Fibroblast of pulmonary artery (primary cell): ENCODE measurements around the gene TTF2.

Source experiments
- DNase-seq: peaks from one replicate; pipeline ENCODE4 v3.0.0-alpha.2; 2010; ENCODE audit warnings: low read depth
- H3K4me3 ChIP-seq: replicated peaks from 2 replicates; pipeline ENCODE4 v1.5.1; 2011; ENCODE audit warnings: low read depth, mild to moderate bottlenecking, control low read depth, low read length, moderate library complexity
- TF ChIP-seq, protein P1 (sequence below): IDR thresholded peaks from 2 replicates; pipeline ENCODE4 v1.5.1; 2011; ENCODE audit warnings: mild to moderate bottlenecking, control low read depth, low read length, inconsistent platforms; ENCODE audit errors: missing control alignments

TTF2 gene

GRCh38 chr1:117105722-117106121, 45.6 kb downstream of the TTF2 start:
- TF ChIP-seq, protein P1, sequence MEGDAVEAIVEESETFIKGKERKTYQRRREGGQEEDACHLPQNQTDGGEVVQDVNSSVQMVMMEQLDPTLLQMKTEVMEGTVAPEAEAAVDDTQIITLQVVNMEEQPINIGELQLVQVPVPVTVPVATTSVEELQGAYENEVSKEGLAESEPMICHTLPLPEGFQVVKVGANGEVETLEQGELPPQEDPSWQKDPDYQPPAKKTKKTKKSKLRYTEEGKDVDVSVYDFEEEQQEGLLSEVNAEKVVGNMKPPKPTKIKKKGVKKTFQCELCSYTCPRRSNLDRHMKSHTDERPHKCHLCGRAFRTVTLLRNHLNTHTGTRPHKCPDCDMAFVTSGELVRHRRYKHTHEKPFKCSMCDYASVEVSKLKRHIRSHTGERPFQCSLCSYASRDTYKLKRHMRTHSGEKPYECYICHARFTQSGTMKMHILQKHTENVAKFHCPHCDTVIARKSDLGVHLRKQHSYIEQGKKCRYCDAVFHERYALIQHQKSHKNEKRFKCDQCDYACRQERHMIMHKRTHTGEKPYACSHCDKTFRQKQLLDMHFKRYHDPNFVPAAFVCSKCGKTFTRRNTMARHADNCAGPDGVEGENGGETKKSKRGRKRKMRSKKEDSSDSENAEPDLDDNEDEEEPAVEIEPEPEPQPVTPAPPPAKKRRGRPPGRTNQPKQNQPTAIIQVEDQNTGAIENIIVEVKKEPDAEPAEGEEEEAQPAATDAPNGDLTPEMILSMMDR, result no peak
- no peak overlapping the region for H3K4me3 ChIP-seq
- no peak for DNase-seq

GRCh38 chr1:117106478-117106877, 46.4 kb downstream of the TTF2 start:
- no peak overlapping the region for H3K4me3 ChIP-seq
- TF ChIP-seq, protein P1, result no peak
- no peak for DNase-seq

DNA sequence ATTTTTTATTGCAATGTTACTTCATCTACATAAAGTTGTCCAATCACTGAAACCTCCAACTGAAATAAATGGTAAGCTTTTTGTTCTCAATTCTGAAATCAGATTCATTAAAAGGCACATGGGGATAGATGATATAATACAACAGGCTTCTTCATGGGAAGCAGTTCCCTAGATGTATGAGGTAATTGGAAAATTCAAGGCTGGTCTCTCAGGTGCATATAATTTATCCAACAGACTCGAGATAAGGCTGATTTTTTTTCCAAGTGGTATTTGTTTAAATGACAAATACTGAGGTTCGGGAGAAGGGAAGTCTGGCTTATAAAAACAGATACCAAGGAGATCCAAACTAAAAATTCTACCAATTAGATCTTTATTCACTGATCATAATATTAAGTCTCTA, 47.2 kb downstream of the TTF2 start:
- TF ChIP-seq, protein P1, result no peak
- no peak overlapping the region for H3K4me3 ChIP-seq
- no peak for DNase-seq

- no peak for DNase-seq
- H3K4me3 ChIP-seq, result no peak overlapping the region
- TF ChIP-seq, protein P1, result no peak
Observed at GRCh38 chr1:117110774-117111173, 50.6 kb downstream of the TTF2 start.

GRCh38 chr1:117112047-117112717, 52.1 kb downstream of the TTF2 start:
- no peak for DNase-seq
- H3K4me3 ChIP-seq, result no peak overlapping the region
- TF ChIP-seq, protein P1, result no peak

DNA sequence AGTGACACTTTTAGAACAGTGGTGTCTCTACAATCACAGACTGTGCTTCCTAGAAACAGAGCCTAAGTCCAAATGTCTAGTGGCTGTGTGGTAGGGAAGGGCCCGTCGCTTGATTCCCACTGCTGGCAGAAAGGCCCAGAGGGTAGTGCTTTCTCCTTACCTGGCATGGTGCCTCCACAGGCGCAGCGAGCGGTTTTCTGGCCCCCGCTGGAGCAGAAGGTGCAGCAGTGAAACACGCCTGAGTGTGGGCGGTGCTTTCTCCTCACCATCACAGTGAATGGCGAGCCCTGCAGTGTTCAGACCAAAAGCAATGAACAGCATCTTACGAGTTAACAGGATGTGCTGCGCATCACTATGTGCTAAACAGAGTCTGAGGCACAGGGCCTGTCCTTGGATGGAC, 53.1 kb downstream of the TTF2 start:
- no peak for DNase-seq
- H3K4me3 ChIP-seq, result no peak overlapping the region
- TF ChIP-seq, protein P1, result no peak

- no peak overlapping the region for H3K4me3 ChIP-seq
- TF ChIP-seq, protein P1, result no peak
- DNase-seq, result no peak
Observed at GRCh38 chr1:117114877-117115276, 54.8 kb downstream of the TTF2 start.
